ENCODE results near the gene SZT2.

Gene SZT2

GRCh38 chr1:43423672-43424550, 34.2 kb downstream of the SZT2 start:
- H3K9ac ChIP-seq (ENCODE audit: insufficient read length, low read depth), result no peak overlapping the region
- peaks cover 99% of the 10 kb centered on the region for H3K36me3 ChIP-seq (ENCODE audit: insufficient read depth, insufficient read length, low read length)
- DNase-seq (ENCODE audit: low read depth, low spot score), result no peak
- no peaks in the 10 kb centered on the region for H3K9me3 ChIP-seq (ENCODE audit: insufficient read depth, low read length)
- H3K4me3 ChIP-seq (ENCODE audit: insufficient read length, low read depth), result no peak overlapping the region
- peaks cover 9% of the 10 kb centered on the region for H3K4me1 ChIP-seq (ENCODE audit: insufficient read depth, insufficient read length)
- no peaks in the 10 kb centered on the region for H3K27me3 ChIP-seq (ENCODE audit: insufficient read depth, insufficient read length)
- TF ChIP-seq YY1 (IDR thresholded peaks at IDR 0.05; ENCODE audit: insufficient read depth, insufficient read length), result no peak
- no peak for TF ChIP-seq SUZ12 (IDR thresholded peaks at IDR 0.05; ENCODE audit: extremely low read depth, insufficient read depth, insufficient read length)
- no peak for TF ChIP-seq ZNF274 (IDR thresholded peaks at IDR 0.05; ENCODE audit: low read depth, low read length)

DNA sequence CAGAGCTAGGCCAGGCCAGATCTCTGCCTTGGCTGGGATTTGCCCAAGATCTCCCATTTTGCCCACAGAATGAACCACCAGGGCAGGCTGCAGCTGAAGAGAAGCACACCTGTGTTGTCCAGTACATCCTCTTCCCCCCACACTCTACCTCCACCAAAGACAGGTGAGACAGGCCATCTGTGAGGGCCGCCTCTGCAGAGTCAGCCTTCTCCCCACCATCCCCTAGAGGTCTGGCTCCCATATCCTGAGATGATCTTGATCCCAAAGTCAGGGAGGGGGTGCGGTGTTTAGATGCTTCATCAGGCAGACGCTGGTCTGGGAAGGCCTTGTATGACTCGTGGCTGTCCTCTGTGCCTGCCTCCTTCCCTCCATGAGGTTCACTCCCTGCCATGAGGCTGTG, 35.3 kb downstream of the SZT2 start:
- Histone ChIP-seq H3K4me1 (ENCODE audit: insufficient read depth, insufficient read length) (peaks cover 9% of the 10 kb centered on the region), H3K27me3 (ENCODE audit: insufficient read depth, insufficient read length) (no peaks in the 10 kb centered on the region), H3K9ac (ENCODE audit: insufficient read length, low read depth) (no peak overlapping the region), H3K9me3 (ENCODE audit: insufficient read depth, low read length) (no peaks in the 10 kb centered on the region), H3K36me3 (ENCODE audit: insufficient read depth, insufficient read length, low read length) (peaks cover 99% of the 10 kb centered on the region), H3K4me3 (ENCODE audit: insufficient read length, low read depth) (no peak overlapping the region)
- no peak for TF ChIP-seq SUZ12 (IDR thresholded peaks at IDR 0.05; ENCODE audit: extremely low read depth, insufficient read depth, insufficient read length)
- no peak for TF ChIP-seq ZNF274 (IDR thresholded peaks at IDR 0.05; ENCODE audit: low read depth, low read length)
- no peak for TF ChIP-seq YY1 (IDR thresholded peaks at IDR 0.05; ENCODE audit: insufficient read depth, insufficient read length)
- DNase-seq (ENCODE audit: low read depth, low spot score), result no peak

GRCh38 chr1:43426221-43426620, 36.5 kb downstream of the SZT2 start:
- no peak overlapping the region for H3K4me3 ChIP-seq (ENCODE audit: insufficient read length, low read depth)
- DNase-seq (ENCODE audit: low read depth, low spot score), result no peak
- H3K9ac ChIP-seq (ENCODE audit: insufficient read length, low read depth), result no peak overlapping the region
- H3K9me3 ChIP-seq (ENCODE audit: insufficient read depth, low read length), result no peaks in the 10 kb centered on the region
- H3K27me3 ChIP-seq (ENCODE audit: insufficient read depth, insufficient read length), result no peaks in the 10 kb centered on the region
- TF ChIP-seq YY1 (IDR thresholded peaks at IDR 0.05; ENCODE audit: insufficient read depth, insufficient read length), result no peak
- TF ChIP-seq SUZ12 (IDR thresholded peaks at IDR 0.05; ENCODE audit: extremely low read depth, insufficient read depth, insufficient read length), result no peak
- TF ChIP-seq ZNF274 (IDR thresholded peaks at IDR 0.05; ENCODE audit: low read depth, low read length), result no peak
- H3K36me3 ChIP-seq (ENCODE audit: insufficient read depth, insufficient read length, low read length), result peaks cover 99% of the 10 kb centered on the region
- peaks cover 9% of the 10 kb centered on the region for H3K4me1 ChIP-seq (ENCODE audit: insufficient read depth, insufficient read length)

DNA sequence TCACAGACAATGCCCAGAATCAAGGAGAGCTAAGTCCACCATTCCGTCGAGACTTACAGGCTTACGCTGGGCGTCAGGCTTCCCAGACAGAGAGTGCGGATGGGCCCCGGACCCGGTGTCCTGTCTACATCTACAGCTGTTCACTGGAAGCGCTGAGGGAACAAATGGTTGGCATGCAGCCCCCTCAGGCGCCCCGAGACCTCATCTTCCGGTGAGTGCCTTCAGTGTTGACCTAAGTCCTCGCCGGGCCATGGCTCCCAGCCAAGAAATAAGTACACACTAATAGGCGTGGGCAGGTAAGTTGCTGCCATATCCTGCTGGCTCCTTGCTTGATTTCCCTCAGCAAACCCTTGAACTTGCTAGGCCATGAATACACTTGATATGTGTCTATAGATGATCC, 37.8 kb downstream of the SZT2 start:
- Histone ChIP-seq H3K27me3 (ENCODE audit: insufficient read depth, insufficient read length) (no peaks in the 10 kb centered on the region), H3K4me1 (ENCODE audit: insufficient read depth, insufficient read length) (no peaks in the 10 kb centered on the region), H3K9ac (ENCODE audit: insufficient read length, low read depth) (no peak overlapping the region), H3K9me3 (ENCODE audit: insufficient read depth, low read length) (no peaks in the 10 kb centered on the region), H3K36me3 (ENCODE audit: insufficient read depth, insufficient read length, low read length) (peaks cover 100% of the 10 kb centered on the region), H3K4me3 (ENCODE audit: insufficient read length, low read depth) (no peak overlapping the region)
- TF ChIP-seq YY1 (IDR thresholded peaks at IDR 0.05; ENCODE audit: insufficient read depth, insufficient read length), result no peak
- no peak for TF ChIP-seq ZNF274 (IDR thresholded peaks at IDR 0.05; ENCODE audit: low read depth, low read length)
- TF ChIP-seq SUZ12 (IDR thresholded peaks at IDR 0.05; ENCODE audit: extremely low read depth, insufficient read depth, insufficient read length), result no peak
- DNase-seq (ENCODE audit: low read depth, low spot score), result no peak

GRCh38 chr1:43427941-43428340, 38.2 kb downstream of the SZT2 start:
- H3K36me3 ChIP-seq (ENCODE audit: insufficient read depth, insufficient read length, low read length), result peaks cover 100% of the 10 kb centered on the region
- no peaks in the 10 kb centered on the region for H3K4me1 ChIP-seq (ENCODE audit: insufficient read depth, insufficient read length)
- no peaks in the 10 kb centered on the region for H3K9me3 ChIP-seq (ENCODE audit: insufficient read depth, low read length)
- H3K4me3 ChIP-seq (ENCODE audit: insufficient read length, low read depth), result no peak overlapping the region
- no peaks in the 10 kb centered on the region for H3K27me3 ChIP-seq (ENCODE audit: insufficient read depth, insufficient read length)
- TF ChIP-seq ZNF274 (IDR thresholded peaks at IDR 0.05; ENCODE audit: low read depth, low read length) (no peak), YY1 (IDR thresholded peaks at IDR 0.05; ENCODE audit: insufficient read depth, insufficient read length) (no peak), SUZ12 (IDR thresholded peaks at IDR 0.05; ENCODE audit: extremely low read depth, insufficient read depth, insufficient read length) (no peak)
- no peak overlapping the region for H3K9ac ChIP-seq (ENCODE audit: insufficient read length, low read depth)
- no peak for DNase-seq (ENCODE audit: low read depth, low spot score)

DNA sequence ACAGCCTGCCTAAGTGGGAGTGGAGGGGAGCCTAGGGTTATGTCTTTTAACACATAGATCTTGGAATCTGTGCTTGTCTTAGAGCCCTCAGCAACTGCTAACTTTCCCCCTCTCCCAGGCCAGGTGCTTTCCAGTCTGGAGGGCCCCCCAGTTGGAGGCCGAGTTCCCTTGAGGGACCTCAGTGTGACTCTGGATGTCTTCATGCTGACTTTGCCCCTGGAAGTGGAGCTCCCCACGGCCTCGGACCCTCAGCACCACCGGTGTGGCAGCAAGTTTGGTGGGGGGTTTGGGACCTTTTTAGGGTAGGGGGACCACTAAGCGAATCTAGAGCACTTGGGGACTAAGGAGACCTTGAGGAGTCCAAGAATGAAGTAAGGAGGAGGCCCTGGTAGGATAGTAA, 41.1 kb downstream of the SZT2 start:
- TF ChIP-seq SUZ12 (IDR thresholded peaks at IDR 0.05; ENCODE audit: extremely low read depth, insufficient read depth, insufficient read length), result no peak
- no peak for TF ChIP-seq YY1 (IDR thresholded peaks at IDR 0.05; ENCODE audit: insufficient read depth, insufficient read length)
- TF ChIP-seq ZNF274 (IDR thresholded peaks at IDR 0.05; ENCODE audit: low read depth, low read length), result no peak
- no peak for DNase-seq (ENCODE audit: low read depth, low spot score)
- H3K27me3 ChIP-seq (ENCODE audit: insufficient read depth, insufficient read length), result no peaks in the 10 kb centered on the region
- H3K9me3 ChIP-seq (ENCODE audit: insufficient read depth, low read length), result no peaks in the 10 kb centered on the region
- H3K4me1 ChIP-seq (ENCODE audit: insufficient read depth, insufficient read length), result no peaks in the 10 kb centered on the region
- no peak overlapping the region for H3K9ac ChIP-seq (ENCODE audit: insufficient read length, low read depth)
- H3K4me3 ChIP-seq (ENCODE audit: insufficient read length, low read depth), result no peak overlapping the region
- H3K36me3 ChIP-seq (ENCODE audit: insufficient read depth, insufficient read length, low read length), result peaks cover 99% of the 10 kb centered on the region

- Histone ChIP-seq H3K36me3 (ENCODE audit: insufficient read depth, insufficient read length, low read length) (peaks cover 98% of the 10 kb centered on the region), H3K4me1 (ENCODE audit: insufficient read depth, insufficient read length) (no peaks in the 10 kb centered on the region), H3K9me3 (ENCODE audit: insufficient read depth, low read length) (no peaks in the 10 kb centered on the region), H3K9ac (ENCODE audit: insufficient read length, low read depth) (no peak overlapping the region), H3K27me3 (ENCODE audit: insufficient read depth, insufficient read length) (no peaks in the 10 kb centered on the region), H3K4me3 (ENCODE audit: insufficient read length, low read depth) (no peak overlapping the region)
- TF ChIP-seq ZNF274 (IDR thresholded peaks at IDR 0.05; ENCODE audit: low read depth, low read length), result no peak
- no peak for TF ChIP-seq YY1 (IDR thresholded peaks at IDR 0.05; ENCODE audit: insufficient read depth, insufficient read length)
- no peak for TF ChIP-seq SUZ12 (IDR thresholded peaks at IDR 0.05; ENCODE audit: extremely low read depth, insufficient read depth, insufficient read length)
- no peak for DNase-seq (ENCODE audit: low read depth, low spot score)
Observed at GRCh38 chr1:43431676-43432075, 42.0 kb downstream of the SZT2 start.
